ENCODE data around the gene SRPX.

The SRPX gene

DNA sequence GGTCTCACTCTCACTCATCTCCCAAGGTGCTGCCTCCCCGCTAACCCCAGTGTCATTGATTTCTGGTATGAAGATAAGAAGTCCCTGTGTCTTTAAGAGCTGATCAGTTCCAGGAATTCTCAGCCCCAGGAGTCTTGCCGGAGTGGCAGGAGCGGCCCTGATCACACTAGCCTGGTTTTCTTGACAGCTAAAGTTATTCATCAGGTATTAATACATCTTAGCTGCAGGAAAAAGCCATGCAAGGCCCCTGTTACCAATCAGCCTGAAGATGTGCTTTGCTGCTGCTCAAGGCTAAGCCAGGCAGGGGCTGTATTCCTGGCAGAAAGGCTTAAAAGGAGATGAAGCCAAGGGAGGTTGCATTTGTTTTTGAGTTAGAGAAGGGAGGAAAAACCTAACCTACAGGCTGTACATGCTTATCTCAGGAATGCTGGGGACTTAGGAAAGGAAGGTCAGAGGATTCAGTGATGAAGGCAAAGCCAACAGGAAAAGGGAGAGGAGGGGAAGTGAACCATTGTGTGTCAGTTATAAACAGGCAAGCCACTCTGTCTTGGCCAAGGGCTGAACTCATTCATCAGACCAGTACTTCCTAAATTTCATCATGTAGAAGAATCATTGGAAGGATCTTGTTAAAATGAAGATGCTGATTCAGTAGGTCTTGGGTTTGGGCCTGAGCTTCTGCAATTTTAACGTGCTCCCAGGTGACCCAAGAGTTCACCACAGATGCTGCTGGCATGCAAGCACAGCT lies 8.6 kb downstream of the SRPX start:
- no peak for DNase-seq

DNA sequence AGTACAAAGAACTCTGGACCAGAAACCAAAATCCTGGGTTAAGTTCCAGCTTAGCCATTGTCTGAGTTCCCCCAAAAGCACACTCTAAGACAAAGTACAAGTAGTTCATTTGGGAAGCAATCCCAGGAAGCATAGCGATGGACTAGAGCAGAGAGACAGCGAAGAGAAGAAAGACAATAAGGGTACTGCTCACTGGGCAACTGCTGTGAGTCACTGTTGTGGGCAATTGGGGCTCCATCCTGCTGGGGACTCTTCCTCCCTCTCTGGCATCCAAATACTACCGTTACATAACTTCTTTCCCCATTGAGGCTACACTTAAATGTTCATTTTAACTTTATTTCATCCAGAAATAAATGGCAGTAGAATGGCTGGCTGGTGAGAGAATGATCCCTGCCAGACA lies 14.1 kb downstream of the SRPX start:
- no peak for DNase-seq

DNA sequence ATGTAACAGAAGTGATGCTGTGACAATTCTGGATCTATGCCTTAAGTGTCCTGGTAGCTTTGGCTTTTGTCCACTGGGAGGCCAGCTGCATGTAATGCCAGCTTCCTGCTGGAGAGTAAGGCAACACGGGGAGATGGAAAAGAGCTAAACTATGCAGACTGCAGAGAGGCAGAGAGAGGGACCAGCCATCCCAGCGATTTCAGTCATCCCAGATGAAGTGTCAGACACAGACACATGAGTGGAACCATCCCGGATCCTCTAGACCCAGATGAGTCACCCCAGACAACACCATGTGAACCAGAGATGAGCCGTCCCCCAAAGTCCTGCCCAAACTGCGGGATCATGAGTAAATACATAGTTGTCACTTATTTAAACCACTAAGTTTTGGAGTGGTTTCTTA lies 14.6 kb downstream of the SRPX start:
- DNase-seq, result no peak

DNA sequence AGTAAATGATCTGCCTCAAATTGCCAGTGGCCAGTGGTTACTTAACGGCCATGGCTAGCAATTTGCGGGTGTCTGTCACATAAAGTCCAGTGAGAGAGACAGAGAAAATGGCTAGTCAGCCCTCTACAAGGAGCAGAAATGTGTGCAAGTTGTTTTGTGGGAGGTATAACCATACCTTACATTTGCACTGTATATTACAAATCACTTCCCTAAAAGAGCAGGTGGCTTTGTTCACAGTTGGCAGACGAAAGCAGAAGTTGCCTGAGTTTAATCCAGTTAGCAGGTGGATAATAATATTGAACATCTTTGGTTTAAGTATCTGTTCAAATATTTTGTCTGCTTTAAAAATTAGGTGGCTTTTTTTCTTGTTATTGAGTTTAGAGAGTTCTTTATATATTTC lies 15.6 kb downstream of the SRPX start:
- DNase-seq, result no peak

DNA sequence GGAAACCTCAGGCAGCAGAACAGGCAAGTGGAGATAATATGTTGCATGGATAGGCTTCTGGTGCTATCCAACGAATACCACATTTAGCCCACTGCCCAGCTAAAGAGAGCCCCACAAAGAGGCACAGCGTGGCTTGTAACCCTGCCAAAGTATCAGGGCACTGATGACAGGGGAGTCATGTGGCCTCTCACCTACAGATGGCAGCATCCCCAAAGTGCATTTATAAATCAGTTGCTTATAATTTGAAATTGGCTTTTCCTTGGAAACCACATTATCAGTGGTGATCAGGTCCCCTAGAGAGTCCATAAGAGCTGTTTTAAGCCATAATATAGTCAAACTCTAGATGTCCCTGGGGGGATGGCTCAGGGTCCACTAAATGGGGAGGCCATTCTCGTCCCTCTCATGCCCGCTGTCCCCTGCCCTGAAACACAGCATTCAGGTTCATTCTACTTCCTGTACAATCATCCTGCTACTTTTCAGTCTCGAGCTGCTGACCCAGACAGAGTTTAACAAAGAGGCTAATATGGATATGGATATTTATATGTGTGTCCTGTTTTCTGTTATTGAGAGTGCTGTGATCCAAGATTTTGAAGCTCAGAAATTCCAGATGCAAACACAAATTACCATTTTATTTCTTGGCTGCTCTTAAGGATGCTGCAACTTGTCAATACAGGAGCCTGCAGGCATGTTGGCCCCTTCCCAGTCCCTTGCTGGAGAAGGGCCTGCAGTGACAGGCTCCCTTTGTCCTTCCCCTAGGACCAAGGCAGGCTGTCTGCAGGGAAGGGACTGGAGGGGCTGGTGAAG lies 28.5 kb downstream of the SRPX start:
- peak; percentile 4 for DNase-seq

DNA sequence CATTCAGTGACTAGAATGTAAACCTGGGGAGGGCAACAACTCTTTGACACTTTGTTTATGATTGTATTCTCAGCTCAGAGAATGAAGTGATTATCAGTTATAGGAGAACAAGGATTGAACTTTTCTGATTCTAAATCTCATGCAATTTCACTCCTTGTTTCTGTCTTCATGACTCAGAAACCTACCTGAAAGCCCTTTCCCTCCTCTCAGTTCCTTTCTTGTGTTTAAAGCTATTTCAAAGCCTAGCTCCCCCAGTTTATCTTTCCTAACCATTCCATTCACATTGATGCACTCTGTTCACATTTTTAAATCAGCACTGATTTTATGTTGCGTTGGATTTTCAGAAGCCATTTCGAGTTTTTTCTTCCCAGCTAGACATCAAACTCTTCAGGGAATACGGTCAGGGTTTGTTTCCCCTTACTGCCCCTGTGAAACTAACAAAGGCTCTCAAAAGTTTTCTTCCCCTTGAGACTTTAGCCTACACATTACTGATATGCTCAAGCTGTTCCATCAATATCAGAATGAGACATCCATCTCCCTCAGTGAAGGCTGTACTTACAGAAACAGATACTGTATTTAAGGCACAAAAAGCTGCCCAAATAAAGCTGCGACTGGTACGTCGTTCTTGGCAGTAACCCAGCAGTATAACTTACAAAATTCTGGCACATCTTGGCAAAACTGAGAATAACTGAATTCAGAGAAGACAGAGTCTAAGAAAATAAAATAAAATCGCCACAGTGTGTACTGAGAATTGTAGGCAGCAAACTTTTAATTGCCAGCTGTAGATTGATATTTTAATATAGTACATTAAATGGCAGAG lies 31.0 kb downstream of the SRPX start:
- no peak for DNase-seq

DNA sequence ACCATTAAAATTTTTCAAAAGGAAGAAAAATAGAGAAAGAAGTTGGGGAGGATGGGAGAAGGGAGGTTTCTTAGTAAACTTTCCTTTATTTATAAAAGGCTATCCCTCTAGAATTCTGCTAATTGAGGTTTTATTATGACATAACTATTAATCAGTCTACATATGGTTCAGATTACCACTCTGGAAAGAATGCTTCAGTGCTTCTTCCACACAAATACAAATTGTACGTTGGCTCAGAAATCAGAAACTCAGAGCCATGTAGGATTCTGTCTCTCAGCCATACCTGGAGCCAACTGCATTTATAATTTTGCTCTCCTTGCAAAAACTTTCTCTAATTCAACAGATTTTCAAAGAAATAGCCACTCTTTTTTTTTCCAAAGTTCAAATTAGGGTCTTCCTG lies 37.1 kb downstream of the SRPX start:
- no peak for DNase-seq

DNA sequence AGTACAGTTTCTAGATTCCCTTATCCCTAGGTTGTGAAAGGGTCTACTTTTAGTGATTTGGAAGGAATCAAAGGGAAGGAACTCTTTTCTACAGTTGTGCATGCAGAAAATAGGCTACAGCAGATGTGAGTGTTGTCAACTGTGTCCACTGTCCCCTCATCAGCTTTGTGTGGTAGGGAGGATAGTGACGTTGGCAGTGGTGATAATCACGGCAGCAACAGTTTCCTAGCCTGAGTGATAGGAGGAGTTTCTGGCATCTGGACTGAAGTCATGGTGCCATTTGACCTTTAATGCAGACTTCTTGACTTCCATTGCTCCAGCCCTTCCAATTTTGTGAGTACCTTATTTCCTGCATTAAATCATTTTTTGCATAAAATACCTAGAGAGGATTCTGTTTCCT lies 39.3 kb downstream of the SRPX start:
- no peak for DNase-seq

DNA sequence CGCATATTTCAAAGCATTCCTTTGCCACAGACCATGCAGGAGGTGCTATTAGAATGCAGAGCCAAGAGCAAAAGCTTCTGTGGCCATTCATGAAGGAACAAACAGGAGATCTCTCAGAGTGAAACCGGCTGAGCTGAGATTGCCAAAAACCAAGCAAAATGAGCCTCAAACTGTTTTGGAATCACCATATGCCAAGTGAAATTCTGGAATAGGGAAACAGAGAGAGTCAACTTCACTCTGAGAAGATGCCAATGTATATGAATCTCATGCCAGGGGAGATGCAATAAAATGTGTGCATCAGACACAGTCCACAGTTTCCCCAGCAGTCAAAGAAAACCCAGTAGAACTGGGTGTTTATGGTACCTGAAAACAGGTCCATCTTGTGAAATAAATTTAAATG lies 42.3 kb downstream of the SRPX start:
- no peak for DNase-seq

DNA sequence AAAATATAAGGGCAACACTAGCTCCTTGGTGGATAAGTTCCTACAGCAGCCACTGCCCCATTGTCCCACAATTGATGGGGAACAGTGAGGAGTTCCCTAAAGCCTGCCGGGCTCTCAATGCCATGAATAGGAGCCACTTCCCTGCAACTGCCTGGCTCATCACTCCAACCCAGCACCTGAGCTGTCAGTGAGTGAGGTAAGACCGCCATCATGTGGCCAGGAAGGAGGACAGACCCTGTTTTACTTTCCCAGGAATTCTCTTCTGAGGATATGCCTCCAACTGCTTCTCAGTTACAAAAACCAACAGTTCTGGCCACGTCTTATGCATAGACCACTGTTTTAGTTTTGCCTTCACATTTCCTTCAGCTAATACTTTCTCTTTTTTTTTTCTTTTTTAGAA lies 45.5 kb downstream of the SRPX start:
- peak; percentile 6 for DNase-seq

DNA sequence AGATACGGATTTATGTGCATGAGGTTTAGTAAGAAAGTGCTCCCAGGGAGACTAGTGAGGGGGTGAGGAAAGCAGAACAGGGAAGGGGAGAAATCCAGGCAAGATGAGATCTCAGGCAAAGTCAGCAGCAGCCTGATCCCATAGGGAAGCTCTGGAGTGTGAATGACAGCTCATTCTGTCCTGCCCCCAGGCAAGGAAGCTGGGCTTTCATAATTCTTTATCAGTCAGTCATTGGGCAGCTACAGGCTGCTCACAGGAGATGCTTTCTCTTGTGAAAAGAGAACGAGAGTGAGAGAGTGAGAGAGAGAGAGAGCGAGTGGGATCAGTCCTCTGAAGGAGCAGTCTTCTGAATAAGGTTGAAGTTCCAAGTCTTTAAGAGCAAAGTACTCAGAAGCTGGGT lies 48.1 kb downstream of the SRPX start:
- no peak for DNase-seq

DNA sequence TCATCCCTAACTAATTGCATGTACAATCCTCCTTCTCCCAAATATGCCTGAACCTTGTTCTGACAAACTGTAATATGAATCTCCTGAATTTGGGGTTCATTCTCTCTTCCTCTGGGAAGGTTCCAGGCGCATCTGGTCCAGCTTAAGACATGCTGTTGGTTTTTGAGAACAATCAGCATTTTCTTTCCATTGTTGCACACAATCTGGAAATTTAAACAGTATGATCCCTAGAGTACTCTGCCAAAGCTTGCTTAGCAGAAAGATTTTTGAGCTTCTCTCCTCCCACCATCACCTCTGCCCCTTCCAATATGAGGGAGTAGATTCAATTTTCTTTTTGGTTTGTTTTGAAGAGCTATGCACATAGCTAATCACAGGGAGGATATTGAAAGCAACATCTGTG lies 50.1 kb downstream of the SRPX start:
- no peak for DNase-seq

DNA sequence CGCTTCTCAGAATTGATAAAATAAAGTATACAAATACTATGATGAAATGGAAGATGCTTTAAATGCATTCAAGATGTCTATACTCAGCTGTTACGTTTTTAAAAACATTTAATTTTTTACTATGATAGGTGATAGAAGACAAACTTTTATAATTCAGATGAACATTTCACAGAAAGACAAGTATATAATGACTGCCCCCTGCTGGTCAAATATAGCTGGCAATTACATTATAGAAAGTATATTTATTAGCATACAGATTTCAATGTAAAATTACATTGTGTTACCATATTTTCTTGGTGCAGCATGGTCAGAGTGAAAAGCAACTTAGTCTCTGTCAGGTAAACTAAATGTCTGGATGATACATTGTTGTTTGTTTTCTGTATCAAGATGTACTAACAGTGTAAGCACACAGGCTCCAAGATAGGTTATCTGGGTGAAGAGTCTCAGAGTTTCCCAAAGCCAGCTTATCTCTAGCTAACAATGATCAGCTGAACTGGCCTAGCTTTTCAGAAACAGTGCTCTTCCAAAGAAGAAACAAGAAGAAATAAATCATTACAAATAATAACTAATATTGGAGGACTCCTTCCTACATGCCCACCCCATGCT lies 54.1 kb downstream of the SRPX start:
- DNase-seq, result peak; percentile 40

DNA sequence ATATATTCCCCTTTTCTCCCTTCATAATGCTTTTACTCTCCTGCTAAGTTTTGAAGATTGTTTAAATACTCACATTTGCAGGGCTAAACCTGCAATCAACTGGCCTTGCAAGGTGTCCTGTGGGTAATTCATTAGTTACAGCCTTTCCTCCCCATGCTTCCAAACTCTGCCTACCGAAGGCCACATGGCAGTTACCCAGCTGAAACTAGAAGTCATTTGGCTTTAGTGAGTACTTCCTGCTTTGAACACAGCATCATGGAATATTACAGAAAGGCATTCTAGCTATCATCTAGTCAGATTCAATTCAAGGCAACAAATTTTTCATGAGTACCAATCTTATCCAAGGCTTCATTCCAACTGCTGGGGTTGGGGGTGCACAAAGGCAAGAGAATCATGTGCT lies 55.6 kb downstream of the SRPX start:
- DNase-seq, result no peak

DNA sequence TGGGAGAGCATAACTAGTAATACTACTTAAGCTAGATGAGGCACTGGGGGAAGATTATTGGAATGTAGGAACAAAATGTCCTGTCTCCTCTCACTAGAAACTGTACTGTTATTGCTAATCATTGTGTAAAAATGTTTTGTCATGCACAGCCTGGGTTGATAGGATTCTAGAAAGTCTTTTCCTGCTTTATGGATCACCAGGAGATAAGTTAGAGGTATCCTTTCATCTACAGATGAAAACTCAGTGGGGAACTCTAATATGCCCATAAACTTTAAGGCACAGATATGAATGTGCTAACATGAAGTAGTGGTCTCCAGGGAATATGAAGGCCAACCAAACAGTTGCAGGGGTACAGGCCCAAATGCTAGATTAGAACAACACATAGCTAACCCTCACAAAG lies 57.5 kb downstream of the SRPX start:
- no peak for DNase-seq

DNA sequence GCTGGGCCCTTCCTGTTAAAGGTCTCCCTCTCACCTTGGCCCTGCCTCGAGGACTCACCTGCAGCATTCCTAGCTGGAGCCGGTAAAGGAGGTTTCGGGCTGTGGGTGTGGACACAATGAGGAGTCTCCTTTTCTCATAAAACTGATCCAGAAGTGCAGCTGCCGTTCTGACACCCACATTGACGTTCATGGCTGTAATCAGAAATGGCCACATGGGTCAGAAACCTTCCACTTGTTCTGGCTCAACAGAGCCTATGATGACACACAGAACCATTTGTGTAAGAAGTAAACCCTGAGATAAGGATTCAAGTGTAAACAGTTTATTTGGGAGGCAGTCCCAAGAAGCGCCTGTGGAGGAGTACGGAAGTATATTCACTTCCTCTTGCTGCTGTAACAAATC lies 63.8 kb downstream of the SRPX start:
- no peak for DNase-seq

DNA sequence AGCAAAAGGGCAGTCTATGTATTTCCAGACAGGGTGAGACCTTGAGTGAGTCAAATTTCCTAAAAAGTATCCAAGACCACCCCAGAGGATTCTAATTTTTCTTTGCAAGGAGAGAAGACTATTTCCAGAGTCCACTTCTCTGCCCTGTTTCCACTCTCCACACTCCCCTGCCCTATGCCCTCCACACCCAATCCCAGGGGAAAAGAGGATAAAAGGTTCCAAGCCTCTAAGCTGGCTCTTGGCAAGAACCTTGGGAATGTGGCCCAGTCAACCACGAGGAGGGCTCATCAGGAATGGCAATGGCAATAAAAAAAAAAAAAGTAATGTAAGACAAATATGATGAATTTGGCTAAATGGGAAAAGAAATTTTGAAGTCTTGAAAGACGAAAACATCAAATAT lies 65.9 kb downstream of the SRPX start:
- no peak for DNase-seq

DNA sequence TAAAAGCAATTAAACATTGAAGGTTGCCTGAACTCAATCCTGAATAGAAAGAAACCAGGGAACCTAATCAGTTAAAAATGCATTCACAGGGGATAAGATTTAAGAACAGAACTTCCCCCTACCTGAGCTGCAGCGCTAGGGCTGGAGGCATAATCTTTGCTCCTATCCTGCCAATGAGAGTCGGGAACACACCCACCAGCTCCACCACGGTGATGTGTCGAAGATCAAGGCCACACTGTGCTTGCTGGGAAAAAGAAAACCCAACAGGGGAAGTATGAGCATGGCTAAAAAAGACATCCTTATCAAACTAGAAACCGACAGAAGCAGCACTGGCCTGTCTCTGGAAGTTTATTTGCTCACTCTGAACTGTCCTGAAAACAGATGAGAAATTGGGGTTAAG lies 66.3 kb downstream of the SRPX start:
- DNase-seq, result no peak

DNA sequence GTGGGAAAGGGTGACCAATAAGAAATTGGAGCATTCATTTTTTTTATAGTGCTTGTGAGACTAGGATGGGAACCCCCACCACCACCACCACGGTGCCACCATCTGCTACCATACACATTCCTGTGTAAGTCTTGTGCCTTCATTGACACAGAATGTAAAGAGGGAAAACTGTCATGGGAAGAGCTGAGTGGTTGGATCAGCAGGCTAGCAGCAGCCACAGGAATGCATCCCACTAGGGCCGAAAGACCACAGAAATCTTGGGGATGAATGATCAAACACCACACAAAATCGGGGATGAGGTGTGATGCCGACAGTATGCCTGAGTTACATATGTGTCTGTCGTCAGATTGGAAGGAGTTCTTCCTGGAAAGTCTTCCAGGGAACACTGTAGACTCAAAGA lies 69.2 kb downstream of the SRPX start:
- no peak for DNase-seq

DNA sequence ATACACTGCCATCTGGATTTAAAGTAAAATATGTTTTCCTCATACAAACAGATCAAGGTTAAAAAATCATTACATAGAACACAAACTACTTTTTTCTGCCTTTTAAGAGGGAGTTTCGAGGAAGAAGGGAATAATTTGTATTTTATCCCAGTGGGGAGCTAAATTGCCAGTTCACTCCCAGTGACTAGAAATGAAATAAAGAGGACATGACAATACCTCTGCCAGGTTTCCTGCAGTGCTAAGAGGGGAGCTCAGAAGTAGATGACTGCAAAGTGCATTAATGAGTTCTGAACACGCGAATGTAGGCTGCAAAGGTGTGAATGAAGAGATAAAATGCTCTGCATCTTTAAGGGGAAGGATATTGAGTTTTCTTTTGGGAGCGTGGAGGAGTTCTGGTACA lies 69.7 kb downstream of the SRPX start:
- no peak for DNase-seq

DNA sequence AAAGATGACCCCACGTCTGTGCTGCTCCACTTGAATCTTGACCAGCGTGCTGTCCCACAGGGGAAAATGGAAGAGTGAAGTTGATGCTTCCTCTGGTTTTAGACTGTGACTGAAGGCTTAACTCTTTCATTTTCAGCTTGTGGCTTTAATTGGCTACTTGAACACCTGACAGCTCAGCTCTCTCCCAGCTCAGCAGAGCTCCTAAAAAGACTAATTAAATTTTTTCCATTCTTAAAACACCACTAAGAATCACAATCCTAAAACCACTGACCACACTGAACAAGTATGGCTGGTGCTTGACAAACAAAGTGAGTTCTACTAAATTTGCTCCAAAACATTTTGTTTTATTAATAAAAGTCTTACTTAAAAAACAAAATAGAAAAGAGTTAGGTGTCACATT lies 71.7 kb downstream of the SRPX start:
- DNase-seq, result no peak

DNA sequence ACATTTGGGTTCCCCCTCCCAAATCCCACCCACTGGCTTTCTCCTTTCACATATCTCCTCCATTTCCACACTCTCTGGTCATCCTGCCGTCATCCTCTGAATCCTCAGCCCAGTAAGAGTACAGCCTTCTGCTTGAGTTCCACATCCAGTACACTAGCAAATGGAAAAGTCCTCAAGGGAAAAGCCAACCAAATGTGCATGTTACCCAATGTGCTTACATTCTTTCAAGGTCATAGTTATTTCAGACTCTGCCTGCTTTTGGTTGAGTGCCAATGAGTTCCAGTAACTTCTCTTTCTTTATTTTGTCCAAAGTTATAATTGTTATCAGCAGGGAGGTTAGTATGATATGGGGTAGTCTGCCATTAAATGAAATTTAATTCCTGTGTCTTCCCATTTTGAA lies 78.1 kb downstream of the SRPX start:
- no peak for DNase-seq

DNA sequence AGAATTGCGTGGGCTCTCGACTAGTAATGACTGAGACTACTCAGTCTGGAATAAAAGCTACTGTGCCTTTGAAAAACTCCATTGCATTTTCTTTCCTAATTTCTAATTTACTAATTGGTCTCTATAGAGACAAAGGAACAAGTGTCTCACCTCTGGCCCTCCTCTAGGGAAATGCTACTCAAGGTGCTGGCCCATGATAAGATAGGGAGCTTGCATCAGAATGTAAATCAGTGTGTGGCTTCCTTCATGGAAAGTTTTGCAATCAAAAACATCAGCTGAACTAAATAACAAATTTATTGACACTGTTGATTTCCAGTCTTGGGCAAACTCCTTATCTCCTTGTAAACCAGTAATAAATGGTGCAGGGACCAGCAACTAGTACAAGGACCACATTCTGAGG lies 81.8 kb downstream of the SRPX start:
- DNase-seq, result no peak

Data from activated CD4-positive, alpha-beta T cell treated with anti-CD3 and anti-CD28 coated beads, Interleukin-2, amount 50 U/mL, for 16 hours (primary cell).